Activated naive CD8-positive, alpha-beta T cell treated with anti-CD3 and anti-CD28 coated beads, Interleukin-2, amount 50 U/mL, for 24 hours (primary cell): ENCODE results near the gene APOL3.
A peak's percentile ranks its signal among the peaks of the same experiment; 100 is the strongest.
"Not testable (repeated sequence)": the region's sequence is repeated elsewhere in the genome, so short reads cannot be mapped to it uniquely, and the experiment has no call there.

Source experiments
- ATAC-seq: fragments of 150-1000 bp; cut with Tn5 transposase; one replicate; pipeline ENCODE4 v1.10.0; 2021
- DNase-seq: peaks from one replicate; pipeline ENCODE4 v3.0.0; 2021
- H3K27ac Mint-ChIP-seq: one replicate; pipeline ENCODE4 v1.8.0; 2021; ENCODE audit warnings: mild to moderate bottlenecking, mixed read lengths
- H3K27me3 Mint-ChIP-seq: one replicate; pipeline ENCODE4 v1.8.0; 2021; ENCODE audit warnings: mixed read lengths
- H3K36me3 Mint-ChIP-seq: one replicate; pipeline ENCODE4 v1.8.0; 2021; ENCODE audit warnings: low read depth, mixed read lengths
- H3K4me1 Mint-ChIP-seq: one replicate; pipeline ENCODE4 v1.8.0; 2021; ENCODE audit warnings: mixed read lengths
- H3K4me3 Mint-ChIP-seq: one replicate; pipeline ENCODE4 v1.8.0; 2021; ENCODE audit warnings: mild to moderate bottlenecking, moderate library complexity, mixed read lengths
- H3K9me3 Mint-ChIP-seq: one replicate; pipeline ENCODE4 v1.8.0; 2021; ENCODE audit warnings: mixed read lengths

APOL3 gene

GRCh38 chr22:36198536-36198935 lies 38.0 kb upstream of the APOL3 start:
- Mint-ChIP-seq H3K9me3 (no peaks in the 10 kb centered on the region), H3K27me3 (peaks cover 5% of the 10 kb centered on the region), H3K4me3 (no peak overlapping the region), H3K36me3 (no peaks in the 10 kb centered on the region), H3K4me1 (peaks cover 28% of the 10 kb centered on the region), H3K27ac (peak overlapping the region; percentile 55)
- ATAC-seq (no peak), DNase-seq (no peak)

GRCh38 chr22:36197514-36198146 lies 37.1 kb upstream of the APOL3 start:
- ATAC-seq: peak; percentile 63

GRCh38 chr22:36197065-36197440 lies 36.5 kb upstream of the APOL3 start:
- Mint-ChIP-seq H3K27ac (no peak overlapping the region), H3K36me3 (no peaks in the 10 kb centered on the region), H3K4me3 (peak overlapping the region; percentile 5), H3K4me1 (peaks cover 27% of the 10 kb centered on the region), H3K9me3 (no peaks in the 10 kb centered on the region), H3K27me3 (peaks cover 5% of the 10 kb centered on the region)
- ATAC-seq (no peak), DNase-seq (no peak)

More at GRCh38 chr22:36197514-36198146, 37.1 kb upstream of the APOL3 start:
- peaks cover 28% of the 10 kb centered on the region for H3K4me1 Mint-ChIP-seq
- no peaks in the 10 kb centered on the region for H3K36me3 Mint-ChIP-seq
- DNase-seq: peak; percentile 29
- H3K9me3 Mint-ChIP-seq: no peaks in the 10 kb centered on the region
- peaks cover 5% of the 10 kb centered on the region for H3K27me3 Mint-ChIP-seq
- H3K27ac Mint-ChIP-seq: no peak overlapping the region
- peak overlapping the region; percentile 30 for H3K4me3 Mint-ChIP-seq

GRCh38 chr22:36196254-36197064 lies 35.9 kb upstream of the APOL3 start:
- H3K9me3 Mint-ChIP-seq: no peaks in the 10 kb centered on the region
- no peaks in the 10 kb centered on the region for H3K36me3 Mint-ChIP-seq
- H3K4me3 Mint-ChIP-seq: no peak overlapping the region
- peak overlapping the region; percentile 14 for H3K27ac Mint-ChIP-seq
- no peak for DNase-seq
- peaks cover 5% of the 10 kb centered on the region for H3K27me3 Mint-ChIP-seq
- no peak for ATAC-seq
- H3K4me1 Mint-ChIP-seq: peaks cover 26% of the 10 kb centered on the region

GRCh38 chr22:36194971-36195370 lies 34.4 kb upstream of the APOL3 start:
- H3K9me3 Mint-ChIP-seq: no peaks in the 10 kb centered on the region
- no peak overlapping the region for H3K27ac Mint-ChIP-seq

GRCh38 chr22:36194385-36194784 lies 33.8 kb upstream of the APOL3 start:
- no peaks in the 10 kb centered on the region for H3K36me3 Mint-ChIP-seq
- H3K9me3 Mint-ChIP-seq: no peaks in the 10 kb centered on the region
- DNase-seq (no peak), ATAC-seq (no peak)
- peaks cover 5% of the 10 kb centered on the region for H3K27me3 Mint-ChIP-seq
- no peak overlapping the region for H3K4me3 Mint-ChIP-seq
- peaks cover 26% of the 10 kb centered on the region for H3K4me1 Mint-ChIP-seq
- no peak overlapping the region for H3K27ac Mint-ChIP-seq

More at GRCh38 chr22:36194971-36195370, 34.4 kb upstream of the APOL3 start:
- DNase-seq (peak; percentile 42), ATAC-seq (peak; percentile 51)
- Mint-ChIP-seq H3K4me3 (no peak overlapping the region), H3K4me1 (peaks cover 26% of the 10 kb centered on the region), H3K36me3 (no peaks in the 10 kb centered on the region), H3K27me3 (peaks cover 5% of the 10 kb centered on the region)

GRCh38 chr22:36193577-36193976 lies 33.0 kb upstream of the APOL3 start:
- Mint-ChIP-seq H3K4me1 (peaks cover 25% of the 10 kb centered on the region), H3K36me3 (no peaks in the 10 kb centered on the region), H3K9me3 (no peaks in the 10 kb centered on the region), H3K27ac (no peak overlapping the region), H3K27me3 (peaks cover 4% of the 10 kb centered on the region), H3K4me3 (no peak overlapping the region)
- no peak for ATAC-seq
- DNase-seq: no peak

- Mint-ChIP-seq H3K27me3 (peaks cover under 1% of the 10 kb centered on the region), H3K4me1 (peaks cover 21% of the 10 kb centered on the region), H3K27ac (no peak overlapping the region), H3K36me3 (no peaks in the 10 kb centered on the region), H3K4me3 (no peak overlapping the region), H3K9me3 (no peaks in the 10 kb centered on the region)
- ATAC-seq (no peak), DNase-seq (no peak)
Measured at GRCh38 chr22:36193171-36193570, 32.6 kb upstream of the APOL3 start.

- peaks cover 14% of the 10 kb centered on the region for H3K4me1 Mint-ChIP-seq
- H3K36me3 Mint-ChIP-seq: no peaks in the 10 kb centered on the region
- ATAC-seq (no peak), DNase-seq (no peak)
- no peaks in the 10 kb centered on the region for H3K27me3 Mint-ChIP-seq
- H3K4me3 Mint-ChIP-seq: no peak overlapping the region
- no peak overlapping the region for H3K27ac Mint-ChIP-seq
- no peaks in the 10 kb centered on the region for H3K9me3 Mint-ChIP-seq
Measured at GRCh38 chr22:36192542-36192941, 32.0 kb upstream of the APOL3 start.

GRCh38 chr22:36191106-36191836 lies 30.7 kb upstream of the APOL3 start:
- H3K36me3 Mint-ChIP-seq: no peaks in the 10 kb centered on the region
- DNase-seq: no peak
- H3K27ac Mint-ChIP-seq: no peak overlapping the region

GRCh38 chr22:36187862-36188261 lies 27.3 kb upstream of the APOL3 start:
- not testable (repeated sequence) for H3K4me1 Mint-ChIP-seq, H3K9me3 Mint-ChIP-seq, H3K4me3 Mint-ChIP-seq, H3K36me3 Mint-ChIP-seq, H3K27me3 Mint-ChIP-seq, ATAC-seq, DNase-seq, H3K27ac Mint-ChIP-seq

More at GRCh38 chr22:36191106-36191836, 30.7 kb upstream of the APOL3 start:
- no peaks in the 10 kb centered on the region for H3K27me3 Mint-ChIP-seq
- H3K4me3 Mint-ChIP-seq: no peak overlapping the region
- no peaks in the 10 kb centered on the region for H3K9me3 Mint-ChIP-seq
- peaks cover 5% of the 10 kb centered on the region for H3K4me1 Mint-ChIP-seq
- no peak for ATAC-seq

GRCh38 chr22:36185828-36186624 lies 25.5 kb upstream of the APOL3 start:
- ATAC-seq (no peak), DNase-seq (no peak)

GRCh38 chr22:36184433-36185025 lies 24.0 kb upstream of the APOL3 start:
- Mint-ChIP-seq H3K4me1 (peaks cover 3% of the 10 kb centered on the region), H3K4me3 (no peak overlapping the region), H3K27me3 (no peaks in the 10 kb centered on the region), H3K27ac (no peak overlapping the region), H3K36me3 (no peaks in the 10 kb centered on the region), H3K9me3 (no peaks in the 10 kb centered on the region)
- ATAC-seq: no peak
- DNase-seq: no peak

More at GRCh38 chr22:36185828-36186624, 25.5 kb upstream of the APOL3 start:
- no peak overlapping the region for H3K4me3 Mint-ChIP-seq
- no peaks in the 10 kb centered on the region for H3K27me3 Mint-ChIP-seq
- no peaks in the 10 kb centered on the region for H3K4me1 Mint-ChIP-seq
- H3K27ac Mint-ChIP-seq: no peak overlapping the region
- no peaks in the 10 kb centered on the region for H3K36me3 Mint-ChIP-seq
- no peaks in the 10 kb centered on the region for H3K9me3 Mint-ChIP-seq

GRCh38 chr22:36183446-36183845 lies 22.9 kb upstream of the APOL3 start:
- no peak for DNase-seq
- ATAC-seq: no peak
- no peaks in the 10 kb centered on the region for H3K27me3 Mint-ChIP-seq
- H3K4me3 Mint-ChIP-seq: no peak overlapping the region
- no peaks in the 10 kb centered on the region for H3K36me3 Mint-ChIP-seq
- H3K9me3 Mint-ChIP-seq: no peaks in the 10 kb centered on the region
- peaks cover 3% of the 10 kb centered on the region for H3K4me1 Mint-ChIP-seq
- H3K27ac Mint-ChIP-seq: no peak overlapping the region
